ENCODE results near the gene HEBP2.

GRCh38 chr6:138387577-138388368, 16.2 kb upstream of the HEBP2 start:
- TF ChIP-seq YY1 (IDR thresholded peaks at IDR 0.05; ENCODE audit: insufficient read depth, insufficient read length) (no peak), SUZ12 (IDR thresholded peaks at IDR 0.05; ENCODE audit: extremely low read depth, insufficient read depth, insufficient read length) (no peak), ZNF274 (IDR thresholded peaks at IDR 0.05; ENCODE audit: low read depth, low read length) (no peak)
